ENCODE measurements around the gene WASF2.
A peak's percentile ranks its signal among the peaks of the same experiment; 100 is the strongest.

Gene WASF2

DNA sequence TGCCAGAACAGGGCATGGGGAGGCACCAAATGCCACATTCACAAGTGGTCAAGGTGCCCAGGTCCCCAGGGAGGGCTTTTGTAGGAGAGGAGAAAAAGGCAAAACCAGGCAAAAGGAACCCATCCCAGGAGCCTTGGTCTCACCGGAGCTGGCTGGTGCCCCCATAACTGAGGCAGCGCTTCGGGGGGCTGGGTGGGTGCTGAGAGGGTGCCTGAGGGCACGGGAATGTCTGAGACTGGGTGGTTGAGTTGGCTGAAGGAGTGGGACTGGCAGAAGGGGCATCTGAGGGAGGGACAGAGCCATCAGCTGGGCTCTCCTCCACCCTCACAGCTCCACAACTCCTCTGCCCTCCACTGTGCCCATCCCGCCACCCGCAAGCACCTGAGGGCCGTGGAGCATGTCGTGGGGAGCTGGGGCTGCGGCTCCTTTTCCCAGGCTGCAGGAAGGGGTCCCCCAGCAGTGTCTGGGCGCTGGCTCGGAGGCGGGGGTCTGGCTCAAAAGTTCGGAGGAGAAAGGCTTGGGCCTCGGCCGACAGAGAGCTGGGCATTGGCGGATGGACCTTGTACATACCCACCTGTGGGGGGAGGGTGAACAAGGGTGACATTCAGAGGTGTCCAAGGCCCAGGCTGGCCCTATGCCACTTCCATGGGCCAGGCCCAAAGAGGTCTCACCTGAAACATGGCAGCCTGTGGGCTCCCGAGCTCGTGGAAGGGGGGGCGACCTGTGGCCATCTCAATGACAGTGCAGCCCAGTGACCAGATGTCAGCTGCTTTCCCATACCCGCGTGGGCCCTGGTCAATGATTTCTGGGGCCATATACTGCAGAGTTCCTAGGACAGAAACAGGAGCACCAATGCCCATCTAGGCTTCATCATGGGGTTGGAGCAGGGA lies 131.7 kb downstream of the WASF2 start:
- DNase-seq (ENCODE audit: low spot score) = no peak

DNA sequence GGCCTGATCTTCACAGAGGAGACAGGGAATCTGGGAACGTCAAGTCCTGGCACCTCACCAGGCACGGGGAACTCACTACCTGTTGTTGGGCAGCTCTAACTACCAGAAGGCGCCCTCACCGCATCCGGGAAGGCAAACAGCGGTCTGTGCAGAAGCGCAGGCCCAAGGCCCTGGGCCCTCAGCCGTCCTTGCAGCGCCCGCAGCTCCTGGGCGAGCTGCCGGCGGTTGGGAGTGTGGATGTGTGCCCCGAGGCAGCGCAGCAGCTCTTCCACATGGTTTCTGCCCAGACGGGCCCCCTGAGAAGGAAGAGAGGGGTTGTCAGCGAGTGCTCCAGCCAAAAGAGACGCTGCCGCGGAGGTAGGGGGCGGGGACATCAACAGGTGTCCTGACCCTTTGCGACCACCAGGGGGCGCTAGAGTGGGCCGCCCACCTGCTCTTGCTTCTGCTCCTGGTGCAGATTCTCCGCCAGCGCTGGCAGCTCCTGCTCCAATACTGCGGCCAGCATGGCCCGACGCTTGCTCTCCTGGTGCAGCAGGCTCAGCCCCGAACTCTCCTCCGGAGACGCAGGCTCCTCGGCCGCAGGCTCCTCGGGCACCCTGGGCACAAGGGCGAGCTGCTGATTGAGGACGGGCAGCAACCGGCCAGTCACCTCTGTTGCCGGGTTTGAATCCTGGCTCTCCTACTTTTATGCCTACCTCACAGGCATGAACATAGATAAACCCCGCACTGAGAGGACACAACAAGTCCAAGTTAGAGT lies 132.5 kb downstream of the WASF2 start:
- peak; percentile 70 for DNase-seq (ENCODE audit: low spot score)

DNA sequence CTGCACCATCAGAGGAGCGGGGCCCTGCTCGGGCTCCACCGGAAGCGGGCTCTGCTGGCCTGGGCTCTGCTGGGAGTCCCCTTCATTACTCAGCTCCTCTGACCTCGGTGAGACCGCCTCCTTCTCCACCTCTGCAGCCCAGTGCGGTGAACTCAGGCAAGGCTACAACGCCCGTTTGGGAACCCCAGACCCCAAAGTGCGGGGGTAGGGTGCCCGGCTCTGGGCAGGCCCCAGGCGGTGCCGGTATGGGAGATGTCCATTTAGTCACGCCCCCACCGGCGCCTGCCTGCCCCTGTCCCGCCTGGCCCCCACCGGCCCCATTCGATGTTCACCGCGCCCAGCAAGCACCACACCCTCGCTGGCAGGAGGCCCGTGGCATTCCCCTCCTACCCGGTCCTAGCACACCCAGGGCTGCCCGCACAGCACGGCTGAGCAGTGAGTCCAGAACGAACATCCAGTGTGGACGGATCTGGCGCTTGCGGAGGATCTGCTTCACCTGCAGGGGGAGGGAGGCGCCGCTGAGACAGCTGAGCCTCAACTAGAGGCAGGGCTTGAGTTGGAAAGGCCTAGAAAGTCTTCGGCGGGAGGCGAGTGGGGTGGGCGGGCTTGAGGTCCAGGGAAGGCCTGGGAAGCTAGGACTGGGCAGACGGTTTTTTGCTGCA lies 133.2 kb downstream of the WASF2 start:
- DNase-seq (ENCODE audit: low spot score) = no peak

DNA sequence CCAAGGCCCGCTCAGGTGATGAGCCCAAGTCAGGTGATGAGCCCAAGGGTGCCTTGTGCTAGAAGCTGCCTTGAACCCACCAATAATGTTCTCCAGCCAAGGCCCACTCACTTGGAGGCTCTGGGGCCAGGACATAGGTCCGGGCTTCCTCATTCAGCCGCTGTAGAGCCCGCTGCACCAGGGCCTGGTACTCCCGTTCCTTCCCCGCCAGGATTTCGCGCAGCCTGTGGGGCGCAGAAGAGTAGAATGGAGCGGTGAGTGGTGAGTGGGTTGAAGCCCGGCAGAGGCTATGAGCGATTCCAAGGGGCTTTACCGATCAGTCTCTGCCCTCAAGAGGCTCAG lies 133.7 kb downstream of the WASF2 start:
- no peak for DNase-seq (ENCODE audit: low spot score)

DNA sequence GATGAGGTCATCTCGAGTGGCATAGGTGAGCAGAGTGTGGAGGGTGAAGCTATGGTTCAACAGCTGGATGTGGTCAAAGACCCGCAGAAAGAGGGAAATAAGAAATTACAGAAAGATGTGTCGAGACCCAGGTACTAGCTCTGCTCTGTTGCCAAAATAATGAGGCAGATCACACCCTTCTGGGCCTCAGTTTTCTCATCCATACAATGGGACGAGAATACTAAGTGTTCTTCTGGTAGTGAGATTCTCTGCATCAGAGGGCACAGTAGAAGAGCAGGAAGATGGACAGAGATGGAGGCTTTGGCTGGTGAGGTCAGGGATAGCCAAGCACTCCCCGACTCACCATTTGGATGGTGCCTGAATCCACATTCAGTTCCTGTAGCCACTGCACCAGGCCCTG lies 134.3 kb downstream of the WASF2 start:
- DNase-seq (ENCODE audit: low spot score) = no peak

All from Ammon's horn (tissue), 1 donor.